Measurements from ENCODE around the gene TUBGCP2.
"Not testable (repeated sequence)": the region's sequence is repeated elsewhere in the genome, so short reads cannot be mapped to it uniquely, and the experiment has no call there.

Gene TUBGCP2

GRCh38 chr10:133241501-133242205, 67.0 kb downstream of the TUBGCP2 start:
- no peak for DNase-seq

GRCh38 chr10:133239990-133240389, 68.7 kb downstream of the TUBGCP2 start:
- no peak for DNase-seq

GRCh38 chr10:133238466-133238804, 70.2 kb downstream of the TUBGCP2 start:
- DNase-seq = no peak

GRCh38 chr10:133237588-133238465, 70.8 kb downstream of the TUBGCP2 start, which contains the start of gene VENTX:
VENTX (plus strand) TSS chr10:133237855; CDS start chr10:133237915, 60 bp downstream.
- DNase-seq = no peak

GRCh38 chr10:133237241-133237587, 71.5 kb downstream of the TUBGCP2 start:
- no peak for DNase-seq

- DNase-seq = no peak
These were observed 72.1 kb downstream of the TUBGCP2 start for GRCh38 chr10:133236401-133237240.

GRCh38 chr10:133235932-133236331, 72.7 kb downstream of the TUBGCP2 start:
- DNase-seq = no peak

GRCh38 chr10:133235265-133235855, 73.3 kb downstream of the TUBGCP2 start:
- no peak for DNase-seq

- DNase-seq = not testable (repeated sequence)
These were observed 73.9 kb downstream of the TUBGCP2 start for GRCh38 chr10:133234796-133235195.

GRCh38 chr10:133231946-133232574, 76.6 kb downstream of the TUBGCP2 start:
- no peak for DNase-seq

GRCh38 chr10:133231244-133231945, 77.3 kb downstream of the TUBGCP2 start:
- peak; percentile 63 for DNase-seq

- DNase-seq = no peak
These were observed 78.1 kb downstream of the TUBGCP2 start for GRCh38 chr10:133230387-133231195.

- DNase-seq = no peak
These were observed 78.7 kb downstream of the TUBGCP2 start, which contains the start of gene UTF1 for GRCh38 chr10:133230044-133230361. UTF1 (plus strand) TSS chr10:133230217; CDS start chr10:133230289, 72 bp downstream.

GRCh38 chr10:133229265-133230043, 79.2 kb downstream of the TUBGCP2 start:
- DNase-seq = no peak
